ENCODE results near the gene AVP. TPM values are rescaled to one million over a fixed set of nuclear protein-coding genes. Genes with fewer than 3 reads are reported as not detected.

The AVP gene
- total and polyA plus RNA-seq, 9 of the 15 experiments (the other 6 are each of a cell fraction or from before 2014, with no cell fraction given), result not detected

- TF ChIP-seq PURB (CRISPR knock-in tag; IDR thresholded peaks at IDR 0.05; ENCODE audit: low read depth) (no peak), SIN3A (IDR thresholded peaks at IDR 0.05; ENCODE audit: borderline replicate concordance in 2 of 2, control insufficient read depth in 1 of 2, low read depth in 2 of 2, low read length in 2 of 2) (peak; percentile 40 to 51; a peak in 2 of 4 replicates), DNMT1 (IDR thresholded peaks at IDR 0.05) (no peak), SRSF3 (IDR thresholded peaks at IDR 0.05; ENCODE audit: insufficient read depth, low read length) (no peak), GABPA (tag; conservative IDR thresholded peaks at IDR 0.05; ENCODE audit: low read depth) (peak; percentile 94), ZNF316 (IDR thresholded peaks at IDR 0.05) (no peak), UBTF (IDR thresholded peaks at IDR 0.05; ENCODE audit: borderline replicate concordance in 1 of 2, low read depth in 2 of 2, low read length in 2 of 2) (peak in 1 of 2 experiments; percentile 73; a peak in 1 of 4 replicates), ZNF408 (CRISPR knock-in tag; IDR thresholded peaks at IDR 0.05; ENCODE audit: low read depth) (no peak), ZNF280B (CRISPR knock-in tag; IDR thresholded peaks at IDR 0.05) (no peak), ETV5 (CRISPR knock-in tag; IDR thresholded peaks at IDR 0.05; ENCODE audit: low read depth) (peak; percentile 71), GTF2E2 (tag; IDR thresholded peaks at IDR 0.05) (no peak), PHB (CRISPR knock-in tag; IDR thresholded peaks at IDR 0.05) (no peak), CREB3L1 (IDR thresholded peaks at IDR 0.05; ENCODE audit: borderline replicate concordance, low read depth) (peak; percentile 72; the same call in 1 of the 2 replicates), MYBL2 (IDR thresholded peaks at IDR 0.05; ENCODE audit: low read depth) (no peak), MYBL2 (CRISPR knock-in tag; IDR thresholded peaks at IDR 0.05; ENCODE audit: borderline replicate concordance) (no peak), HDAC2 (IDR thresholded peaks at IDR 0.05) (no peak), KLF13 (tag; IDR thresholded peaks at IDR 0.05; ENCODE audit: borderline replicate concordance, low read depth) (no peak), POLR2G (IDR thresholded peaks at IDR 0.05; ENCODE audit: low read depth, low read length) (peak; percentile 93), KAT8 (IDR thresholded peaks at IDR 0.05; ENCODE audit: low read depth) (no peak), MNT (conservative IDR thresholded peaks at IDR 0.05) (peak; percentile 62 to 86)
These were observed 38.5 kb downstream of the AVP start, which contains the start of gene MRPS26 (continued) for GRCh38 chr20:3045816-3046676.

Data from K562 (cell line).